ENCODE measurements around the gene ATP13A2.

The ATP13A2 gene

GRCh38 chr1:16968372-16968771 lies 43.4 kb downstream of the ATP13A2 start:
- Histone ChIP-seq H2AFZ (ENCODE audit: low read depth, low read length) (no peak overlapping the region), H3K27ac (ENCODE audit: low read length) (no peak overlapping the region), H3K9ac (ENCODE audit: low read depth, low read length) (no peak overlapping the region), H3K27me3 (ENCODE audit: insufficient read depth, low read length, poor library complexity) (no peaks in the 10 kb centered on the region), H3K36me3 (ENCODE audit: insufficient read depth, low read length) (peaks cover 14% of the 10 kb centered on the region), H3K79me2 (ENCODE audit: insufficient read depth, low read length) (no peaks in the 10 kb centered on the region), H3K4me3 (ENCODE audit: low read depth in 1 of 2, low read length in 2 of 2) (no peak overlapping the region), H3K4me1 (ENCODE audit: insufficient read depth, low read length) (no peaks in the 10 kb centered on the region), H3K9me3 (ENCODE audit: insufficient read depth, low read length, severe bottlenecking) (no peaks in the 10 kb centered on the region), H4K20me1 (ENCODE audit: insufficient read depth, low read length) (no peaks in the 10 kb centered on the region; the same call in 1 of the 2 replicates), H3K4me2 (ENCODE audit: insufficient read depth, low read length) (no peak overlapping the region)
- ATAC-seq (ENCODE audit: insufficient read depth, low read depth) (no peak), DNase-seq (no peak)
- no peak for TF ChIP-seq EZH2 (IDR thresholded peaks at IDR 0.05; ENCODE audit: borderline replicate concordance, low read depth, low read length, severe bottlenecking)
- TF ChIP-seq CTCF (IDR thresholded peaks at IDR 0.05; ENCODE audit: borderline replicate concordance, extremely low read depth, low read length, poor library complexity, severe bottlenecking) = no peak

GRCh38 chr1:16967962-16968361 lies 43.8 kb downstream of the ATP13A2 start:
- no peak overlapping the region for H2AFZ ChIP-seq (ENCODE audit: low read depth, low read length)
- H3K27ac ChIP-seq (ENCODE audit: low read length) = no peak overlapping the region
- H3K27me3 ChIP-seq (ENCODE audit: insufficient read depth, low read length, poor library complexity) = no peaks in the 10 kb centered on the region
- no peaks in the 10 kb centered on the region for H3K4me1 ChIP-seq (ENCODE audit: insufficient read depth, low read length)
- DNase-seq (no peak), ATAC-seq (ENCODE audit: insufficient read depth, low read depth) (no peak)
- no peaks in the 10 kb centered on the region for H3K9me3 ChIP-seq (ENCODE audit: insufficient read depth, low read length, severe bottlenecking)
- no peak overlapping the region for H3K4me2 ChIP-seq (ENCODE audit: insufficient read depth, low read length)
- TF ChIP-seq CTCF (IDR thresholded peaks at IDR 0.05; ENCODE audit: borderline replicate concordance, extremely low read depth, low read length, poor library complexity, severe bottlenecking) (no peak), EZH2 (IDR thresholded peaks at IDR 0.05; ENCODE audit: borderline replicate concordance, low read depth, low read length, severe bottlenecking) (no peak)
- H3K4me3 ChIP-seq (ENCODE audit: low read depth in 1 of 2, low read length in 2 of 2) = no peak overlapping the region
- H3K79me2 ChIP-seq (ENCODE audit: insufficient read depth, low read length) = no peaks in the 10 kb centered on the region
- H3K36me3 ChIP-seq (ENCODE audit: insufficient read depth, low read length) = peaks cover 14% of the 10 kb centered on the region
- no peak overlapping the region for H3K9ac ChIP-seq (ENCODE audit: low read depth, low read length)
- no peaks in the 10 kb centered on the region; the same call in 1 of the 2 replicates for H4K20me1 ChIP-seq (ENCODE audit: insufficient read depth, low read length)

- Histone ChIP-seq H3K36me3 (ENCODE audit: insufficient read depth, low read length) (peaks cover 14% of the 10 kb centered on the region), H3K4me3 (ENCODE audit: low read depth in 1 of 2, low read length in 2 of 2) (no peak overlapping the region), H3K27me3 (ENCODE audit: insufficient read depth, low read length, poor library complexity) (no peaks in the 10 kb centered on the region), H3K79me2 (ENCODE audit: insufficient read depth, low read length) (no peaks in the 10 kb centered on the region), H3K27ac (ENCODE audit: low read length) (no peak overlapping the region), H3K9ac (ENCODE audit: low read depth, low read length) (no peak overlapping the region), H2AFZ (ENCODE audit: low read depth, low read length) (no peak overlapping the region), H3K4me1 (ENCODE audit: insufficient read depth, low read length) (no peaks in the 10 kb centered on the region), H3K9me3 (ENCODE audit: insufficient read depth, low read length, severe bottlenecking) (no peaks in the 10 kb centered on the region), H4K20me1 (ENCODE audit: insufficient read depth, low read length) (no peaks in the 10 kb centered on the region), H3K4me2 (ENCODE audit: insufficient read depth, low read length) (no peak overlapping the region)
- no peak for TF ChIP-seq CTCF (IDR thresholded peaks at IDR 0.05; ENCODE audit: borderline replicate concordance, extremely low read depth, low read length, poor library complexity, severe bottlenecking)
- TF ChIP-seq EZH2 (IDR thresholded peaks at IDR 0.05; ENCODE audit: borderline replicate concordance, low read depth, low read length, severe bottlenecking) = no peak
- DNase-seq (no peak), ATAC-seq (ENCODE audit: insufficient read depth, low read depth) (no peak)
Measured at GRCh38 chr1:16967095-16967575, 44.6 kb downstream of the ATP13A2 start.

GRCh38 chr1:16966282-16966681 lies 45.4 kb downstream of the ATP13A2 start:
- TF ChIP-seq EZH2 (IDR thresholded peaks at IDR 0.05; ENCODE audit: borderline replicate concordance, low read depth, low read length, severe bottlenecking) (no peak), CTCF (IDR thresholded peaks at IDR 0.05; ENCODE audit: borderline replicate concordance, extremely low read depth, low read length, poor library complexity, severe bottlenecking) (no peak)
- ATAC-seq (ENCODE audit: insufficient read depth, low read depth) = no peak
- no peak overlapping the region for H2AFZ ChIP-seq (ENCODE audit: low read depth, low read length)

More at GRCh38 chr1:16966282-16966681, 45.4 kb downstream of the ATP13A2 start:
- DNase-seq = no peak
- no peaks in the 10 kb centered on the region for H3K79me2 ChIP-seq (ENCODE audit: insufficient read depth, low read length)
- H3K27me3 ChIP-seq (ENCODE audit: insufficient read depth, low read length, poor library complexity) = no peaks in the 10 kb centered on the region
- H3K9me3 ChIP-seq (ENCODE audit: insufficient read depth, low read length, severe bottlenecking) = no peaks in the 10 kb centered on the region
- H3K4me1 ChIP-seq (ENCODE audit: insufficient read depth, low read length) = no peaks in the 10 kb centered on the region
- H4K20me1 ChIP-seq (ENCODE audit: insufficient read depth, low read length) = no peaks in the 10 kb centered on the region
- H3K4me2 ChIP-seq (ENCODE audit: insufficient read depth, low read length) = no peak overlapping the region
- H3K27ac ChIP-seq (ENCODE audit: low read length) = no peak overlapping the region
- no peak overlapping the region for H3K4me3 ChIP-seq (ENCODE audit: low read depth in 1 of 2, low read length in 2 of 2)
- peaks cover 14% of the 10 kb centered on the region for H3K36me3 ChIP-seq (ENCODE audit: insufficient read depth, low read length)
- H3K9ac ChIP-seq (ENCODE audit: low read depth, low read length) = no peak overlapping the region

Data from DND-41 (cell line).